Mesenchymal stem cell (in vitro differentiated cells and primary cell): Measurements from ENCODE around the gene ITIH3.

Source experiments
- DNase-seq: peaks from one replicate; pipeline ENCODE4 v3.0.0-alpha.2; 2013
- H2AFZ ChIP-seq: one replicate; pipeline ENCODE4 v1.6.1; 2013; ENCODE audit warnings: low read depth, mild to moderate bottlenecking, control low read depth, inconsistent platforms, low read length, moderate library complexity
- H2AK5ac ChIP-seq: 2 replicates; pipeline ENCODE4 v1.6.1; 2013; ENCODE audit warnings: low read length, moderate library complexity, mild to moderate bottlenecking, inconsistent platforms; ENCODE audit not compliant: severe bottlenecking
- H2BK120ac ChIP-seq: one replicate; pipeline ENCODE4 v1.6.1; 2013; ENCODE audit warnings: low read depth, mild to moderate bottlenecking, inconsistent platforms, low read length, moderate library complexity
- H2BK12ac ChIP-seq, 2 experiments: one replicate each; pipeline ENCODE4 v1.6.1; 2013; ENCODE audit warnings: inconsistent platforms in 2 of 2, low read length in 2 of 2, mild to moderate bottlenecking in 2 of 2, moderate library complexity in 2 of 2, control low read depth in 1 of 2
- H2BK15ac ChIP-seq: one replicate; pipeline ENCODE4 v1.6.1; 2013; ENCODE audit warnings: mild to moderate bottlenecking, low read depth, inconsistent platforms; ENCODE audit not compliant: poor library complexity, severe bottlenecking
- H2BK5ac ChIP-seq: 2 replicates; pipeline ENCODE4 v1.6.1; 2013; ENCODE audit warnings: low read depth, mild to moderate bottlenecking, low read length, control low read depth, inconsistent platforms; ENCODE audit not compliant: poor library complexity, severe bottlenecking
- H3K14ac ChIP-seq, 2 experiments: one replicate each; pipeline ENCODE4 v1.6.1; 2013; ENCODE audit warnings: inconsistent platforms in 2 of 2, low read length in 2 of 2, control low read depth in 1 of 2, mild to moderate bottlenecking in 1 of 2, moderate library complexity in 1 of 2
- H3K18ac ChIP-seq, 2 experiments: one replicate each; pipeline ENCODE4 v1.6.1; 2013; ENCODE audit warnings: inconsistent platforms in 2 of 2, low read length in 2 of 2, control low read depth in 1 of 2, low read depth in 1 of 2, mild to moderate bottlenecking in 1 of 2
- H3K23ac ChIP-seq, 2 experiments: one replicate each; pipeline ENCODE4 v1.6.1; 2013; ENCODE audit warnings: inconsistent platforms in 2 of 2, low read length in 2 of 2, mild to moderate bottlenecking in 2 of 2, moderate library complexity in 2 of 2, control low read depth in 1 of 2
- H3K27ac ChIP-seq: 2 replicates; pipeline ENCODE4 v1.5.1; 2013; ENCODE audit warnings: mild to moderate bottlenecking, moderate library complexity, low read length, control low read depth, inconsistent platforms; ENCODE audit not compliant: poor library complexity, severe bottlenecking
- H3K27me3 ChIP-seq, 2 experiments: 2 replicates each; pipeline versions ENCODE4 v1.6.1 to v1.7.0; 2013; ENCODE audit warnings: low read length in 2 of 2, mild to moderate bottlenecking in 2 of 2, moderate library complexity in 2 of 2, control low read depth in 1 of 2, inconsistent platforms in 1 of 2; ENCODE audit not compliant: control insufficient read depth in 1 of 2, insufficient read depth in 1 of 2
- H3K36me3 ChIP-seq, 2 experiments: 2 replicates each; pipeline versions ENCODE4 v1.6.1 to v1.7.0; 2013; ENCODE audit warnings: low read length in 2 of 2, control low read depth in 1 of 2, inconsistent platforms in 1 of 2, low read depth in 1 of 2, mild to moderate bottlenecking in 1 of 2; ENCODE audit not compliant: insufficient read depth in 2 of 2, control insufficient read depth in 1 of 2
- H3K4ac ChIP-seq, 2 experiments: one replicate each; pipeline ENCODE4 v1.6.1; 2013; ENCODE audit warnings: inconsistent platforms in 2 of 2, low read length in 2 of 2, mild to moderate bottlenecking in 2 of 2, moderate library complexity in 2 of 2, control low read depth in 1 of 2, low read depth in 1 of 2
- H3K4me1 ChIP-seq: 2 replicates; pipeline ENCODE4 v1.6.1; 2013; ENCODE audit warnings: low read depth, low read length, control low read depth; ENCODE audit not compliant: control insufficient read depth, insufficient read depth
- H3K4me2 ChIP-seq: 2 replicates; pipeline ENCODE4 v1.6.1; 2013; ENCODE audit warnings: low read length, mild to moderate bottlenecking, inconsistent platforms; ENCODE audit not compliant: poor library complexity, severe bottlenecking
- H3K4me3 ChIP-seq, 2 experiments: 2 replicates each; pipeline versions ENCODE4 v1.5.1 to v1.7.0; 2013; ENCODE audit warnings: low read length in 2 of 2, mild to moderate bottlenecking in 2 of 2, control low read depth in 1 of 2, low read depth in 1 of 2; ENCODE audit not compliant: insufficient read depth in 1 of 2
- H3K79me1 ChIP-seq: replicated peaks from 2 replicates; pipeline ENCODE4 v1.6.1; 2013; ENCODE audit warnings: mild to moderate bottlenecking, control low read depth, low read length, inconsistent platforms; ENCODE audit not compliant: poor library complexity, severe bottlenecking
- H3K9ac ChIP-seq: 2 replicates; pipeline ENCODE4 v1.7.0; 2013; ENCODE audit warnings: mild to moderate bottlenecking, low read length, moderate library complexity
- H3K9me3 ChIP-seq: 2 replicates; pipeline ENCODE4 v1.7.0; 2013; ENCODE audit warnings: mild to moderate bottlenecking, low read length; ENCODE audit not compliant: control insufficient read depth
- H4K8ac ChIP-seq: one replicate; pipeline ENCODE4 v1.6.1; 2013; ENCODE audit warnings: inconsistent platforms, mild to moderate bottlenecking, low read length, moderate library complexity
- H4K91ac ChIP-seq: one replicate; pipeline ENCODE4 v1.6.1; 2013; ENCODE audit warnings: mild to moderate bottlenecking, low read length, inconsistent platforms
- WGBS: methylation state at CpG from one replicate; pipeline ENCODE4 v1.1.7; 2013; ENCODE audit warnings: mixed read lengths; 5-methylcytosine and 5-hydroxymethylcytosine counted together

The ITIH3 gene

GRCh38 chr3:52827866-52828376 is 33.3 kb downstream of the ITIH3 start:
- Histone ChIP-seq H3K18ac (no peak overlapping the region), H2BK12ac (no peak overlapping the region), H3K4ac (no peak overlapping the region), H3K4me3 (no peak overlapping the region), H4K91ac (no peak overlapping the region), H2BK5ac (no peak overlapping the region), H2AFZ (no peak overlapping the region), H3K9me3 (no peaks in the 10 kb centered on the region), H3K14ac (no peak overlapping the region), H3K36me3 (peaks cover 0 to 3% of the 10 kb centered on the region in 2 experiments), H2BK120ac (no peak overlapping the region), H4K8ac (no peak overlapping the region), H3K23ac (no peak overlapping the region), H3K79me1 (no peaks in the 10 kb centered on the region), H3K9ac (no peak overlapping the region), H2BK15ac (no peak overlapping the region), H2AK5ac (peak overlapping the region; percentile 11), H3K27ac (peak overlapping the region; percentile 48), H3K4me2 (peak overlapping the region; percentile 34), H3K27me3 (peaks cover 0 to 13% of the 10 kb centered on the region in 2 experiments), H3K4me1 (peaks cover 40% of the 10 kb centered on the region)
- DNase-seq: no peak
- 78% methylated on average over 9 of the region's 10 CpGs for WGBS

GRCh38 chr3:52829482-52829881 is 34.9 kb downstream of the ITIH3 start:
- H2BK120ac ChIP-seq: no peak overlapping the region
- H3K23ac ChIP-seq: no peak overlapping the region
- peaks cover 0 to 16% of the 10 kb centered on the region in 2 experiments for H3K27me3 ChIP-seq
- H3K9ac ChIP-seq: no peak overlapping the region
- H2BK15ac ChIP-seq: no peak overlapping the region
- no peak overlapping the region for H4K8ac ChIP-seq
- H3K79me1 ChIP-seq: no peaks in the 10 kb centered on the region
- no peak overlapping the region for H3K4me3 ChIP-seq
- no peak overlapping the region for H3K4me2 ChIP-seq
- no peak overlapping the region for H2BK5ac ChIP-seq
- no peak overlapping the region for H3K27ac ChIP-seq
- no peak overlapping the region for H4K91ac ChIP-seq
- H2BK12ac ChIP-seq: no peak overlapping the region
- no peak overlapping the region for H3K18ac ChIP-seq
- no peak for DNase-seq
- WGBS: 78% methylated on average over 2 of the region's 3 CpGs
- H3K9me3 ChIP-seq: no peaks in the 10 kb centered on the region
- H3K4me1 ChIP-seq: peaks cover 43% of the 10 kb centered on the region
- H3K36me3 ChIP-seq: peaks cover 0 to 13% of the 10 kb centered on the region in 2 experiments
- no peak overlapping the region for H2AK5ac ChIP-seq
- no peak overlapping the region for H2AFZ ChIP-seq
- H3K4ac ChIP-seq: no peak overlapping the region
- H3K14ac ChIP-seq: no peak overlapping the region

- H3K4ac ChIP-seq: no peak overlapping the region
- H3K18ac ChIP-seq: no peak overlapping the region
- H2BK15ac ChIP-seq: no peak overlapping the region
- peaks cover 0 to 16% of the 10 kb centered on the region in 2 experiments for H3K27me3 ChIP-seq
- no peak overlapping the region for H3K9ac ChIP-seq
- H2BK120ac ChIP-seq: no peak overlapping the region
- no peak for DNase-seq
- peaks cover 0 to 13% of the 10 kb centered on the region in 2 experiments for H3K36me3 ChIP-seq
- WGBS: 86% methylated on average over 8 of the region's 10 CpGs
- no peak overlapping the region for H2BK5ac ChIP-seq
- H3K14ac ChIP-seq: peak overlapping the region in 1 of 2 experiments; percentile 80
- H3K79me1 ChIP-seq: no peaks in the 10 kb centered on the region
- no peak overlapping the region for H2AK5ac ChIP-seq
- no peaks in the 10 kb centered on the region for H3K9me3 ChIP-seq
- no peak overlapping the region for H3K4me2 ChIP-seq
- no peak overlapping the region for H4K91ac ChIP-seq
- peaks cover 48% of the 10 kb centered on the region for H3K4me1 ChIP-seq
- H2AFZ ChIP-seq: no peak overlapping the region
- H3K23ac ChIP-seq: no peak overlapping the region
- no peak overlapping the region for H4K8ac ChIP-seq
- no peak overlapping the region for H3K4me3 ChIP-seq
- no peak overlapping the region for H3K27ac ChIP-seq
- H2BK12ac ChIP-seq: no peak overlapping the region
Observed at GRCh38 chr3:52829906-52830463, 35.4 kb downstream of the ITIH3 start.

- Histone ChIP-seq H3K14ac (peak within 1 kb of the TSS in 1 of 2 experiments; percentile 80), H2AK5ac (peak within 1 kb of the TSS; percentile 20), H2BK5ac (no peak within 1 kb of the TSS)
Observed at GRCh38 chr3:52830535-52831258, 36.1 kb downstream of the ITIH3 start, which contains the start of gene ITIH4. Gene ITIH4 (minus strand): TSS chr3:52830672. CDS start chr3:52830642, 30 bp downstream.

More at GRCh38 chr3:52830535-52831258, 36.1 kb downstream of the ITIH3 start, which contains the start of gene ITIH4:
- Histone ChIP-seq H4K91ac (no peak within 1 kb of the TSS), H2AFZ (no peak within 1 kb of the TSS), H3K79me1 (no peaks in the 10 kb centered on the region), H3K4ac (no peak within 1 kb of the TSS), H2BK120ac (no peak within 1 kb of the TSS), H3K23ac (no peak within 1 kb of the TSS), H2BK12ac (no peak within 1 kb of the TSS), H3K4me3 (no peak within 1 kb of the TSS), H3K9ac (no peak within 1 kb of the TSS), H3K27me3 (peaks cover 0 to 16% of the 10 kb centered on the region in 2 experiments), H3K27ac (no peak within 1 kb of the TSS), H3K9me3 (no peaks in the 10 kb centered on the region), H3K36me3 (peaks cover 0 to 13% of the 10 kb centered on the region in 2 experiments), H4K8ac (no peak within 1 kb of the TSS), H2BK15ac (no peak within 1 kb of the TSS), H3K4me2 (no peak within 1 kb of the TSS), H3K18ac (peak within 1 kb of the TSS in 1 of 2 experiments; percentile 28), H3K4me1 (peaks cover 52% of the 10 kb centered on the region)
- 83% methylated on average over 15 of the region's 16 CpGs for WGBS
- DNase-seq: no peak
